Thoracic aorta (tissue), 2 donors: ENCODE data around the gene KLF13. TPM values are rescaled to one million over a fixed set of nuclear protein-coding genes. Genes with fewer than 3 reads are reported as not detected.
A peak's percentile ranks its signal among the peaks of the same experiment; 100 is the strongest.

Experiments
- ATAC-seq: fragments of 150-250 bp; one replicate; pipeline ENCODE4 v1.8.0; 2017; ENCODE audit warnings: low read depth; ENCODE audit not compliant: insufficient number of reproducible peaks, low FRiP score
- DNase-seq: peaks from one replicate; pipeline ENCODE4 v3.0.0-alpha.2; 2020; ENCODE audit warnings: low spot score
- H3K27ac ChIP-seq, 2 donors: fragments of 200-600 bp; sonication (generic); 1 replicate in 1 of 2; 2 replicates in 1 of 2; pipeline ENCODE4 v1.5.1; 2016; ENCODE audit warnings: mild to moderate bottlenecking in 2 of 2, moderate library complexity in 2 of 2
- H3K27me3 ChIP-seq: fragments of 200-600 bp; sonication (generic); replicated peaks from 2 replicates; pipeline ENCODE4 v1.6.0; 2016; ENCODE audit warnings: mild to moderate bottlenecking; ENCODE audit not compliant: insufficient read depth
- H3K36me3 ChIP-seq: fragments of 200-600 bp; sonication (generic); one replicate; pipeline ENCODE4 v1.5.1; 2016
- H3K4me1 ChIP-seq, 2 donors: fragments of 200-600 bp; sonication (generic); 1 replicate in 1 of 2; 2 replicates in 1 of 2; pipeline versions ENCODE4 v1.5.1 to v1.6.0; 2016; ENCODE audit warnings: low read depth in 2 of 2, mild to moderate bottlenecking in 1 of 2; ENCODE audit not compliant: control insufficient read depth in 1 of 2
- H3K4me3 ChIP-seq: fragments of 200-600 bp; sonication (generic); 2 replicates; pipeline ENCODE4 v1.5.1; 2016; ENCODE audit warnings: mild to moderate bottlenecking
- H3K9me3 ChIP-seq: fragments of 200-600 bp; sonication (generic); 2 replicates; pipeline ENCODE4 v1.5.1; 2016
- total RNA-seq, 2 donors: library from RNA; depleted of rRNA; stranded (reverse); fragments of >200 nt; gene quantifications; one replicate each; pipeline versions ENCODE4 v1.1.0 to v1.2.3, GENCODE V29; 2016
- TF ChIP-seq, protein P1 (sequence below): fragments of 200-600 bp; sonication (generic); IDR thresholded peaks from one replicate; pipeline ENCODE4 v1.5.1; 2019; ENCODE audit warnings: antibody characterized with exemption

Gene KLF13
- total RNA-seq, 2 donors from 2014 or later, result 59.5 to 76.5 TPM

DNA sequence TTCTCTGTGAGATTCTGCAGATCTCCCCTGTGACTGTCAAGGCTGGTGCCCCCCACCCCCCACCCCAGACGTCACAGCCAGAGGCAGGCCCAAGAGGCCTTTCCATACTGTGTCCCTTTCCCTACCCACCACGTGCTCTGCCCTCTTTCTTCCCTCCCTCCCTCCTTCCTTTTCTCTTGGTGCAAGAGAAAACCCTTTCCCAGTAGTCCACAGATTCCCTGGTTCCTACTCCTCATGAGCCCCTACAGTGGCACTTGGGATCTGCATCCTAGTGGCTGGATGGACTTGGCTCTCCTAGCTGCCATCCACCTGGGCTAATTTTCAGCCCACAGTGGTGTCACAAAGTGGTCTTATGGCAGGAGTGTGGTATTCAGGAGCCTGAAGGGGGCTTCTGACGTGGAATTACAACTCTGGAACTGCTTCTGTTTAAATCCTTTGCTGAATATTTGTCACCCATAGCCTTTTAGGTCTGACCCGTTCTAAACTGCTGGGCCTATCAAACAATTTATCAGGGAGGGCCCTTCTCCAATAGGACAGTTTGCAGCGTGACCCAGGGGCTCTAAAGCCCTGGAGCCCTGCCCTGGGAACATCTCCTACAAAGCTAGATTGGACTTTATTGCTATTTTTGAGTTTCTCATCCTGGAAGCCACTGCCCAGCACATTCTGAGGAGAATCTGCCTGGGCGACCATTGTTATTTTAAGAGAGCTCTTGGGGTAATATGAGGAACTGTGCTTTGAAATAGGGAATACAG lies 35.3 kb downstream of the KLF13 start:
- ATAC-seq, result no peak
- peak overlapping the region in 1 of 2 donors; percentile 40 for H3K27ac ChIP-seq
- DNase-seq, result no peak

DNA sequence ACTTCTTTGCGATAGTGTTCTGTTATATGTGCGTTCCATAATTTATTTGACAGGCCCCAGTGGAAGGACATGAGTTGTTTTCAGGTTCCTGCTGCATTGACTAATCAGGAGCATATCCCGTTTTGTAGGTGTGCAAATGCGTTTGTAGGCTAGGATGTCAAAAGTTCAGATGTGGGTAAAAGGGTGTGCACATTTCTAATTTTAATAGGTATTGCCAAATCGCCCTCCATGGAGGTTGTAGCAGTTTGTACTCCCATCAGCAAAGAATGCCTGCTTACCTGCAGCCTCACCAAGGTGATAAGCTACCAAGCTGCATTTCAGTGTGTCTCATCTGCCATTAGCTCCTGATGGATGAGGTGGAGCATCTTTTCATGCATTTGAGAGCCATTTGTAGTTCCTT lies 36.3 kb downstream of the KLF13 start:
- ATAC-seq, result no peak
- TF ChIP-seq, protein P1, sequence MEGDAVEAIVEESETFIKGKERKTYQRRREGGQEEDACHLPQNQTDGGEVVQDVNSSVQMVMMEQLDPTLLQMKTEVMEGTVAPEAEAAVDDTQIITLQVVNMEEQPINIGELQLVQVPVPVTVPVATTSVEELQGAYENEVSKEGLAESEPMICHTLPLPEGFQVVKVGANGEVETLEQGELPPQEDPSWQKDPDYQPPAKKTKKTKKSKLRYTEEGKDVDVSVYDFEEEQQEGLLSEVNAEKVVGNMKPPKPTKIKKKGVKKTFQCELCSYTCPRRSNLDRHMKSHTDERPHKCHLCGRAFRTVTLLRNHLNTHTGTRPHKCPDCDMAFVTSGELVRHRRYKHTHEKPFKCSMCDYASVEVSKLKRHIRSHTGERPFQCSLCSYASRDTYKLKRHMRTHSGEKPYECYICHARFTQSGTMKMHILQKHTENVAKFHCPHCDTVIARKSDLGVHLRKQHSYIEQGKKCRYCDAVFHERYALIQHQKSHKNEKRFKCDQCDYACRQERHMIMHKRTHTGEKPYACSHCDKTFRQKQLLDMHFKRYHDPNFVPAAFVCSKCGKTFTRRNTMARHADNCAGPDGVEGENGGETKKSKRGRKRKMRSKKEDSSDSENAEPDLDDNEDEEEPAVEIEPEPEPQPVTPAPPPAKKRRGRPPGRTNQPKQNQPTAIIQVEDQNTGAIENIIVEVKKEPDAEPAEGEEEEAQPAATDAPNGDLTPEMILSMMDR, result no peak
- Histone ChIP-seq H3K4me1 (peaks cover 54 to 91% of the 10 kb centered on the region in 2 donors), H3K9me3 (no peaks in the 10 kb centered on the region), H3K27me3 (no peaks in the 10 kb centered on the region), H3K27ac (no peak overlapping the region), H3K36me3 (no peaks in the 10 kb centered on the region), H3K4me3 (no peak overlapping the region)
- no peak for DNase-seq

More for the DNA sequence above, 35.3 kb downstream of the KLF13 start:
- TF ChIP-seq, protein P1, result no peak
- Histone ChIP-seq H3K36me3 (no peaks in the 10 kb centered on the region), H3K27me3 (no peaks in the 10 kb centered on the region), H3K4me3 (no peak overlapping the region), H3K9me3 (no peaks in the 10 kb centered on the region), H3K4me1 (peaks cover 52 to 91% of the 10 kb centered on the region in 2 donors)

DNA sequence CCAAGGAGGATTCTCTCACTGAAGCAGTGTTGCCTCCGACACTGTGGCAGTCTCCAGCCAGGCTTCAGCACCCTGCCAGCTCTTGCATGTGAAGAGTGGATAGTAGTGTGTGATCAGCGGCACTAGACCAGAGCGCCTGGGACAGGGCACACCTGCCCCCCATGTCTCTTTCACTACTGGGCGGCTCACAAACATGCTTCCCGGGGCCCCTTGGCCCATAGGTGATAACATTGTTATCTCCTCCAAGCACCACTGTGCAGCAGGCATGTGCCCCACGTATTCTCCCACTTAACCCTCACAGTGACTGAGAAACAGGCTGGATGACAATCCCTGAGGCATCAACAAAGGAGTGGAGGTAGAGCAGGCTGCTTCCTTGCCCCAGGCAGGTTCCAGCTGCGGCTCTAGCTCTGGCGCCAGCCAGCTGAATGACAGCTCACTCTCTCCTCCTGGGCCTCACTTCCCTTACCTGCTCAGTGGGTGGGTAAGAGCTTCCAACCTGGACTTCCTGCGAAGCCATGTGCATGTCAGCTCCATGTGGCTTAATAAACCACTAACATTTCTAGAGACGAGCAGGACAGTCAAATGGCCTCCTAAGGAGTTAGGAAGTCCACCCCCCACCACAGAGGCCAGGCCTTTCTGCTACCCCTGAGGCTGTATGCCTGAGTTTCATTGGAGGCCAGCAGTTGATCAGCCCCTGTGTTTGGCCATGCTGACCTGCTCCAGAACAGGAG lies 37.8 kb downstream of the KLF13 start:
- Histone ChIP-seq H3K36me3 (no peaks in the 10 kb centered on the region), H3K27me3 (no peaks in the 10 kb centered on the region), H3K4me3 (peak overlapping the region; percentile 69), H3K4me1 (peaks cover 54 to 80% of the 10 kb centered on the region in 2 donors), H3K27ac (peak overlapping the region; percentile 50 to 73), H3K9me3 (no peaks in the 10 kb centered on the region)
- no peak for DNase-seq
- TF ChIP-seq, protein P1, result no peak
- no peak for ATAC-seq

GRCh38 chr15:31365032-31365654 lies 38.5 kb downstream of the KLF13 start:
- DNase-seq (no peak), ATAC-seq (no peak)
- no peaks in the 10 kb centered on the region for H3K9me3 ChIP-seq
- peaks cover 49 to 75% of the 10 kb centered on the region in 2 donors for H3K4me1 ChIP-seq
- H3K36me3 ChIP-seq, result no peaks in the 10 kb centered on the region
- TF ChIP-seq, protein P1, result no peak
- H3K27ac ChIP-seq, result peak overlapping the region; percentile 50 to 73
- peak overlapping the region; percentile 69 for H3K4me3 ChIP-seq
- H3K27me3 ChIP-seq, result no peaks in the 10 kb centered on the region

DNA sequence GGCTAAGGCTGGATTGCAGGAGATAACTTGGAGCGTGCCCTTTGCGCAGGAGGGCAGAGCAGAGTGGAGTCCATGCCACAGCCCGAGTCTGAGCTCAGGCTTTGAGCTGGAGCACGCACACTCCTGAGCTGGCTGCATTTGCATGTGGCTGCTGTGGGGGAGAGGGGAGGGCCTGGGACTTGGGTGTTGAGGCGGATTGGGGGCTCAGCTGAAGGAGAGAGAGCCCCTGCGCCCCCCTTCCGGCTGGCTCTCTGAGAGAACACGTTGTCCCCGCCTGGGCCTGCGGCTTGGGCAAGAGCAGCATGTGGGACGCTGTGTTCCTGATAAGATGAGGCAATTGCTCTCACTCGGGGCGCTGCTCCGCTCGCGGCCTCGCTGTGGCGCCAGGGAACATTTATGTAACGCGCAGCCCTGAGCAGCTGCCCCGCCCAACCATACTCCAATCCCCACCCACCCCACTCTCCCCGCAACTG lies 39.1 kb downstream of the KLF13 start:
- no peaks in the 10 kb centered on the region for H3K9me3 ChIP-seq
- no peaks in the 10 kb centered on the region for H3K36me3 ChIP-seq
- peaks cover 48 to 75% of the 10 kb centered on the region in 2 donors for H3K4me1 ChIP-seq
- H3K27me3 ChIP-seq, result no peaks in the 10 kb centered on the region
- H3K4me3 ChIP-seq, result peak overlapping the region; percentile 69
- ATAC-seq (peak; percentile 91), DNase-seq (peak; percentile 78)
- TF ChIP-seq, protein P1, result peak; percentile 60
- peak overlapping the region; percentile 80 to 86 for H3K27ac ChIP-seq
